K562 (cell line): Measurements from ENCODE around the gene MPV17L. TPM values are rescaled to one million over a fixed set of nuclear protein-coding genes. Genes with fewer than 3 reads are reported as not detected.

Experiments used
- ATAC-seq: fragments of 200-7000 bp; cut with Tn5 transposase; 3 replicates; pipeline ENCODE4 v1.9.1; 2020; ENCODE audit warnings: moderate library complexity
- BruUV-seq: library from RNA; stranded (reverse); fragments of 400-500 nt; replicated peaks from 2 replicates; lab custom pipeline; 2021; lab: Mats Ljungman, UMichigan
- CTCF ChIA-PET: fragments of 300-600 bp; formaldehyde crosslinking; extraction: SDS; loops from one replicate; lab custom pipeline; 2021; ENCODE audit warnings: low intra/inter-chr PET ratio; lab: Yijun Ruan, JAX
- POLR2A ChIA-PET: fragments of 300-600, 350-650 bp; sonication (Branson Sonifier 250); formaldehyde crosslinking; extraction: SDS; loops from one replicate; lab custom pipeline; 2021; ENCODE audit warnings: antibody characterized with exemption, inconsistent platforms; lab: Yijun Ruan, JAX
- DNase-seq, 4 experiments: peaks; one replicate each; pipeline versions ENCODE4 v3.0.0 to v3.0.0-alpha.2; 2011 to 2018; ENCODE audit warnings: low spot score in 3 of 4, mixed read lengths in 3 of 4; ENCODE audit errors: extremely low read depth in 1 of 4
- FAIRE-seq: peaks from 2 replicates; lab custom pipeline; 2011; peaks lifted over from hg19 to GRCh38; lab: Jason Lieb, UNC
- H2AFZ ChIP-seq: 2 replicates; pipeline ENCODE4 v1.6.0; 2011; ENCODE audit warnings: low read depth, low read length, control low read depth, inconsistent platforms
- H3K27ac ChIP-seq: fragments of 200-600 bp; 3 replicates; pipeline ENCODE4 v1.8.0; 2011; ENCODE audit warnings: low read depth, mild to moderate bottlenecking, control low read depth, inconsistent platforms, low read length, moderate library complexity, mixed read lengths; ENCODE audit errors: extremely low read depth
- H3K27me3 ChIP-seq, 2 experiments: fragments of 300-600 bp in 1 of 2; 2 replicates in 1 of 2; 3 replicates in 1 of 2; pipeline versions ENCODE4 v1.6.0 to v1.8.0; 2011; ENCODE audit warnings: inconsistent platforms in 2 of 2, low read length in 2 of 2, mild to moderate bottlenecking in 1 of 2, mixed read lengths in 1 of 2, moderate library complexity in 1 of 2; ENCODE audit not compliant: control insufficient read depth in 2 of 2, insufficient read depth in 2 of 2
- H3K36me3 ChIP-seq: fragments of 300-600 bp; 3 replicates; pipeline ENCODE4 v1.8.0; 2011; ENCODE audit warnings: mild to moderate bottlenecking, low read length, inconsistent platforms; ENCODE audit not compliant: control insufficient read depth, insufficient read depth
- H3K4me1 ChIP-seq, 2 experiments: fragments of 200-600 bp in 1 of 2; replicated peaks in 1 of 2; 2 replicates in 1 of 2; 3 replicates in 1 of 2; pipeline versions ENCODE4 v1.5.1 to v1.8.0; 2011; ENCODE audit warnings: inconsistent platforms in 2 of 2, low read length in 2 of 2, mild to moderate bottlenecking in 1 of 2, mixed read lengths in 1 of 2, moderate library complexity in 1 of 2; ENCODE audit not compliant: control insufficient read depth in 2 of 2, insufficient read depth in 2 of 2
- H3K4me2 ChIP-seq: 2 replicates; pipeline ENCODE4 v1.6.1; 2011; ENCODE audit warnings: low read length, control low read depth, inconsistent platforms, mixed read lengths; ENCODE audit not compliant: insufficient read depth
- H3K4me3 ChIP-seq: fragments of 200-600 bp; sonication (generic), shearing (Covaris generic); 2 replicates; pipeline ENCODE4 v1.5.1; 2016; ENCODE audit warnings: control low read depth, inconsistent platforms
- H3K79me2 ChIP-seq: fragments of 200-600 bp; 3 replicates; pipeline ENCODE4 v1.8.0; 2011; ENCODE audit warnings: low read length, inconsistent platforms; ENCODE audit not compliant: control insufficient read depth, insufficient read depth
- H3K9ac ChIP-seq, 2 experiments: 2 replicates each; pipeline versions ENCODE4 v1.6.0 to v1.6.1; 2011; ENCODE audit warnings: low read depth in 2 of 2, low read length in 2 of 2, control low read depth in 1 of 2, inconsistent platforms in 1 of 2, mild to moderate bottlenecking in 1 of 2, mixed read lengths in 1 of 2; ENCODE audit not compliant: insufficient read depth in 1 of 2
- H3K9me1 ChIP-seq: one replicate; pipeline ENCODE4 v1.6.0; 2011; ENCODE audit warnings: inconsistent platforms, mild to moderate bottlenecking, low read length, moderate library complexity; ENCODE audit not compliant: control insufficient read depth, insufficient read depth
- H3K9me3 ChIP-seq: replicated peaks from 2 replicates; pipeline ENCODE4 v1.5.1; 2011; ENCODE audit warnings: low read depth, low read length, inconsistent platforms; ENCODE audit not compliant: control insufficient read depth, insufficient read depth
- H4K20me1 ChIP-seq: replicated peaks from 2 replicates; pipeline ENCODE4 v1.6.1; 2011; ENCODE audit warnings: low read length, inconsistent platforms, mixed read lengths; ENCODE audit not compliant: control insufficient read depth, insufficient read depth
- CEBPB ChIP-seq: fragments of 450-650 bp; IDR thresholded peaks from 2 replicates; pipeline ENCODE4 v1.6.1; 2016; ENCODE audit warnings: missing genetic modification characterization, missing compliant biosample characterization
- IRF1 ChIP-seq: sonication (generic); formaldehyde crosslinking; IDR thresholded peaks from 2 replicates; pipeline ENCODE4 v1.8.0; 2022; ENCODE audit warnings: missing genetic modification reagents, mild to moderate bottlenecking, borderline replicate concordance
- KAT2B ChIP-seq: IDR thresholded peaks from one replicate; pipeline ENCODE4 v1.6.1; 2012; ENCODE audit warnings: low read depth, mild to moderate bottlenecking, control low read depth, inconsistent platforms, low read length, moderate library complexity
- NFE2 ChIP-seq: IDR thresholded peaks from 2 replicates; pipeline ENCODE4 v1.6.1; 2014; ENCODE audit warnings: antibody characterized with exemption, low read depth
- ZNF644 ChIP-seq: fragments of 200-800 bp; sonication (Bioruptor generic); IDR thresholded peaks from 2 replicates; pipeline ENCODE4 v1.6.1; 2016; ENCODE audit warnings: low read depth, missing genetic modification characterization, missing compliant biosample characterization
- WGBS: fragments of 100-300 bp; shearing (Covaris generic); methylation state at CpG from one replicate; pipeline ENCODE4 v1.1.6; 2016; ENCODE audit warnings: low coverage, mixed read lengths; ENCODE audit not compliant: insufficient coverage; ENCODE audit errors: missing lambda C conversion rate; 5-methylcytosine and 5-hydroxymethylcytosine counted together
- in situ Hi-C: fragments of 300-500 bp; cut with MboI; formaldehyde crosslinking; loops from 4 replicates; pipeline ENCODE4 v1.15.0; 2018; ENCODE audit warnings: inconsistent platforms, mixed read lengths
- intact Hi-C: fragments of 100-400 bp; cut with micrococcal nuclease; formaldehyde crosslinking; loops from 2 replicates; pipeline ENCODE4 v1.14.2; 2022
- polyA plus RNA-seq, 8 experiments: library from polyadenylated mRNA; depleted of rRNA in 4 of 8; stranded (reverse) in 5 of 8; unstranded in 3 of 8; fragments of >200 nt; fragmentation: Nextera tagmentation in 2 of 8; fragmentation: Illumina TruSeq in 1 of 8; extraction: Ambion mirVana in 2 of 8; extraction: Trizol in 1 of 8; gene quantifications; 2 replicates each; pipeline versions ENCODE4 v1.2.1 to v1.2.3, GENCODE V29; 2011 to 2014; ENCODE audit warnings: inconsistent platforms in 1 of 8, missing spikeins in 1 of 8
- total RNA-seq, 7 experiments: library from RNA; depleted of rRNA in 6 of 7; stranded (reverse); fragments of >200 nt in 6 of 7; fragmentation: Illumina TruSeq in 2 of 7; extraction: Trizol in 2 of 7; gene quantifications; 2 replicates each; pipeline versions ENCODE4 v1.2.1 to v1.2.3, GENCODE V29; 2011 to 2021; ENCODE audit warnings: low replicate concordance in 1 of 7
- TF ChIP-seq, protein P1 (sequence below): sonication (generic); formaldehyde crosslinking; IDR thresholded peaks from 2 replicates; pipeline ENCODE4 v1.8.1; 2023; ENCODE audit warnings: missing genetic modification reagents, mild to moderate bottlenecking, borderline replicate concordance
- TF ChIP-seq, protein P2 (sequence below): sonication (generic); formaldehyde crosslinking; IDR thresholded peaks from 2 replicates; pipeline ENCODE4 v1.9.0; 2022; ENCODE audit warnings: mild to moderate bottlenecking, missing genetic modification reagents
- TF ChIP-seq, protein P3 (sequence below): sonication (generic); formaldehyde crosslinking; IDR thresholded peaks from 2 replicates; pipeline ENCODE4 v1.5.0; 2020; ENCODE audit warnings: missing genetic modification reagents

The MPV17L gene
- total and polyA plus RNA-seq, 9 of the 15 experiments (the other 6 are each of a cell fraction or from before 2014, with no cell fraction given) = not detected

DNA sequence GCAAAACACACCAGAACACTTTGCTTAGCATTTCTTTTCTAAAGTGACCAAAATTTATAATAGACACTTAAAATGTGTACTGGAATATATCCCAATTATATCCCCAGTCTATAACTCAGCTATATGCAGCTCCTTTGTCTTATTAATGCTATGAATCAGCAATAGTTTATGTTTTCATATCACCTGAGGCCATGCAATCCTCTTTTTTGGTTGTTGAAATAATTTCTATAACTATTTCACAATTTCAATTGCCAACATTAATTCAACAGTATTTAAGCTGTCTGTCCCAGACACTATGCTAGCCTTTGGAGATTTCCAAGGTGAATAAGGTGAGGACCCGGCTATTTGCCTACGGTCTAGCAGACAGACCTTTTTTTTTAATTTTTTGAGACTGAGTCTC is 21.6 kb downstream of the MPV17L start:
- Histone ChIP-seq H3K9ac (no peak overlapping the region), H3K4me2 (no peak overlapping the region), H3K36me3 (no peaks in the 10 kb centered on the region), H4K20me1 (no peaks in the 10 kb centered on the region), H3K79me2 (no peaks in the 10 kb centered on the region), H3K27me3 (peaks cover 16 to 38% of the 10 kb centered on the region in 2 experiments; a peak in 4 of 5 replicates), H3K4me1 (no peaks in the 10 kb centered on the region; a peak in 1 of 5 replicates), H3K9me3 (no peaks in the 10 kb centered on the region; the same call in 1 of the 2 replicates), H3K9me1 (no peaks in the 10 kb centered on the region), H3K4me3 (no peak overlapping the region), H3K27ac (no peak overlapping the region), H2AFZ (no peak overlapping the region)
- POLR2A ChIA-PET = interaction anchor here (0.6 kb wide), 1 partner anchor 21 kb away, joined by 3 read pairs; no protein-coding TSS in a partner anchor
- FAIRE-seq (no peak), DNase-seq (no peak), ATAC-seq (no peak)
- WGBS = 8% methylated on average over 2 of the region's 2 CpGs
- intact Hi-C loops (no loop called here), in situ Hi-C loops (no loop called here)
- CTCF ChIA-PET = no interaction called here
- TF ChIP-seq CEBPB (tag) = peak; percentile 44; the same call in 1 of the 2 replicates
- TF ChIP-seq KAT2B = no peak
- TF ChIP-seq NFE2 = no peak
- BruUV-seq = no TSS peak

GRCh38 chr16:15418206-15418605 is 22.7 kb downstream of the MPV17L start:
- Histone ChIP-seq H3K4me3 (no peak overlapping the region), H3K27me3 (peaks cover 16 to 42% of the 10 kb centered on the region in 2 experiments; a peak in 4 of 5 replicates), H3K9me3 (no peaks in the 10 kb centered on the region; the same call in 1 of the 2 replicates), H3K4me1 (no peaks in the 10 kb centered on the region; a peak in 1 of 5 replicates), H3K27ac (no peak overlapping the region), H2AFZ (no peak overlapping the region), H3K4me2 (no peak overlapping the region), H3K79me2 (no peaks in the 10 kb centered on the region), H3K36me3 (no peaks in the 10 kb centered on the region), H4K20me1 (no peaks in the 10 kb centered on the region), H3K9ac (no peak overlapping the region), H3K9me1 (no peaks in the 10 kb centered on the region)
- 6% methylated on average over 3 of the region's 3 CpGs for WGBS
- no TSS peak for BruUV-seq
- POLR2A ChIA-PET = no interaction called here
- DNase-seq (no peak), ATAC-seq (no peak), FAIRE-seq (no peak)
- CTCF ChIA-PET = no interaction called here
- in situ Hi-C loops (no loop called here), intact Hi-C loops (no loop called here)
- TF ChIP-seq, protein P1, sequence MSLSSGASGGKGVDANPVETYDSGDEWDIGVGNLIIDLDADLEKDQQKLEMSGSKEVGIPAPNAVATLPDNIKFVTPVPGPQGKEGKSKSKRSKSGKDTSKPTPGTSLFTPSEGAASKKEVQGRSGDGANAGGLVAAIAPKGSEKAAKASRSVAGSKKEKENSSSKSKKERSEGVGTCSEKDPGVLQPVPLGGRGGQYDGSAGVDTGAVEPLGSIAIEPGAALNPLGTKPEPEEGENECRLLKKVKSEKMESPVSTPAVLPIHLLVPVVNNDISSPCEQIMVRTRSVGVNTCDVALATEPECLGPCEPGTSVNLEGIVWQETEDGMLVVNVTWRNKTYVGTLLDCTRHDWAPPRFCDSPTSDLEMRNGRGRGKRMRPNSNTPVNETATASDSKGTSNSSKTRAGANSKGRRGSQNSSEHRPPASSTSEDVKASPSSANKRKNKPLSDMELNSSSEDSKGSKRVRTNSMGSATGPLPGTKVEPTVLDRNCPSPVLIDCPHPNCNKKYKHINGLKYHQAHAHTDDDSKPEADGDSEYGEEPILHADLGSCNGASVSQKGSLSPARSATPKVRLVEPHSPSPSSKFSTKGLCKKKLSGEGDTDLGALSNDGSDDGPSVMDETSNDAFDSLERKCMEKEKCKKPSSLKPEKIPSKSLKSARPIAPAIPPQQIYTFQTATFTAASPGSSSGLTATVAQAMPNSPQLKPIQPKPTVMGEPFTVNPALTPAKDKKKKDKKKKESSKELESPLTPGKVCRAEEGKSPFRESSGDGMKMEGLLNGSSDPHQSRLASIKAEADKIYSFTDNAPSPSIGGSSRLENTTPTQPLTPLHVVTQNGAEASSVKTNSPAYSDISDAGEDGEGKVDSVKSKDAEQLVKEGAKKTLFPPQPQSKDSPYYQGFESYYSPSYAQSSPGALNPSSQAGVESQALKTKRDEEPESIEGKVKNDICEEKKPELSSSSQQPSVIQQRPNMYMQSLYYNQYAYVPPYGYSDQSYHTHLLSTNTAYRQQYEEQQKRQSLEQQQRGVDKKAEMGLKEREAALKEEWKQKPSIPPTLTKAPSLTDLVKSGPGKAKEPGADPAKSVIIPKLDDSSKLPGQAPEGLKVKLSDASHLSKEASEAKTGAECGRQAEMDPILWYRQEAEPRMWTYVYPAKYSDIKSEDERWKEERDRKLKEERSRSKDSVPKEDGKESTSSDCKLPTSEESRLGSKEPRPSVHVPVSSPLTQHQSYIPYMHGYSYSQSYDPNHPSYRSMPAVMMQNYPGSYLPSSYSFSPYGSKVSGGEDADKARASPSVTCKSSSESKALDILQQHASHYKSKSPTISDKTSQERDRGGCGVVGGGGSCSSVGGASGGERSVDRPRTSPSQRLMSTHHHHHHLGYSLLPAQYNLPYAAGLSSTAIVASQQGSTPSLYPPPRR = no peak
- TF ChIP-seq IRF1 (CRISPR knock-in tag) (no peak), ZNF644 (no peak)
- TF ChIP-seq, protein P2, sequence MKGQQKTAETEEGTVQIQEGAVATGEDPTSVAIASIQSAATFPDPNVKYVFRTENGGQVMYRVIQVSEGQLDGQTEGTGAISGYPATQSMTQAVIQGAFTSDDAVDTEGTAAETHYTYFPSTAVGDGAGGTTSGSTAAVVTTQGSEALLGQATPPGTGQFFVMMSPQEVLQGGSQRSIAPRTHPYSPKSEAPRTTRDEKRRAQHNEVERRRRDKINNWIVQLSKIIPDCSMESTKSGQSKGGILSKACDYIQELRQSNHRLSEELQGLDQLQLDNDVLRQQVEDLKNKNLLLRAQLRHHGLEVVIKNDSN (CRISPR knock-in tag) = peak; percentile 37; the same call in 1 of the 2 replicates
- TF ChIP-seq, protein P3, sequence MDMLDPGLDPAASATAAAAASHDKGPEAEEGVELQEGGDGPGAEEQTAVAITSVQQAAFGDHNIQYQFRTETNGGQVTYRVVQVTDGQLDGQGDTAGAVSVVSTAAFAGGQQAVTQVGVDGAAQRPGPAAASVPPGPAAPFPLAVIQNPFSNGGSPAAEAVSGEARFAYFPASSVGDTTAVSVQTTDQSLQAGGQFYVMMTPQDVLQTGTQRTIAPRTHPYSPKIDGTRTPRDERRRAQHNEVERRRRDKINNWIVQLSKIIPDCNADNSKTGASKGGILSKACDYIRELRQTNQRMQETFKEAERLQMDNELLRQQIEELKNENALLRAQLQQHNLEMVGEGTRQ (CRISPR knock-in tag) = peak; percentile 47
